ENCODE data around the gene CDKL1. TPM values are rescaled to one million over a fixed set of nuclear protein-coding genes. Genes with fewer than 3 reads are reported as not detected.

Gene CDKL1
- total and polyA plus RNA-seq, 2 experiments from 2014 or later, result 2.9 to 5.0 TPM

DNA sequence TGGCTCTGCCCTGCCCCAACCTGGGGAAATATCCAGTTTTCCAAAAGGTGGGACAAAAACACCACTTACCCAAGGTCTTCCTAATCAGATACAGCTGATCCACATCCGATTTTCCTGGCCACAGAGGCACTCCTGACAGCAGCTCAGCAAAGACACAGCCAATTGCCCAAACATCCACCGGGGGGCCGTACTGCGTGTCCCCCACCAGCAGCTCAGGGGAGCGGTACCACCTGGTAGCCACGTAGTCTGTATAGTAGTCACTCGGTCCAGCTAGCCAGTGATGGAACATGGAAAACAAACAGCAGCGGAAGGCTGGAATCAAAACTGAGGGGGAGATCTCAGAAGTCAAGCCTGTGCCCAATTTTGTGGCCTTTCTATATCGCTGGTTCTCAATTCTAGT, 55.7 kb downstream of the CDKL1 start:
- Histone ChIP-seq H2AFZ (no peak overlapping the region), H3F3A (ENCODE audit: insufficient read depth) (peaks cover 27% of the 10 kb centered on the region; the same call in 1 of the 2 replicates), H3K36me3 (ENCODE audit: low read depth) (no peaks in the 10 kb centered on the region), H3K27me3 (replicated peaks; ENCODE audit: insufficient read depth) (no peaks in the 10 kb centered on the region), H3K4me3 (no peak overlapping the region), H3K9ac (no peak overlapping the region), H4K20me1 (ENCODE audit: insufficient read depth) (no peaks in the 10 kb centered on the region), H3K9me3 (ENCODE audit: low read depth) (no peaks in the 10 kb centered on the region), H3K9me2 (ENCODE audit: insufficient read depth) (no peaks in the 10 kb centered on the region), H3K27ac (no peak overlapping the region), H3K79me2 (ENCODE audit: insufficient read depth) (no peaks in the 10 kb centered on the region), H3K4me2 (ENCODE audit: unreplicated experiment) (no peak overlapping the region), H3K4me1 (ENCODE audit: insufficient read depth) (peaks cover 39% of the 10 kb centered on the region)
- no peak for DNase-seq
- no peak for TF ChIP-seq EZH2 (IDR thresholded peaks at IDR 0.05; ENCODE audit: insufficient read depth, poor library complexity, severe bottlenecking)
- TF ChIP-seq EZH2phosphoT487 (IDR thresholded peaks at IDR 0.05; ENCODE audit: insufficient read depth, low read depth), result no peak
- in situ Hi-C loops (cut with MboI), result loop anchor here (25.0 kb wide), 1 partner anchor 421 kb away; no protein-coding TSS in a partner anchor
- 92% methylated on average over 9 of the region's 9 CpGs for WGBS, 2 experiments (ENCODE audit: low coverage in 1 of 2, low lambda C conversion rate in 2 of 2, missing lambda C conversion rate in 2 of 2)

GRCh38 chr14:50340045-50340444, 56.6 kb downstream of the CDKL1 start:
- in situ Hi-C loops (cut with MboI), result loop anchor here (25.0 kb wide), 1 partner anchor 422 kb away; no protein-coding TSS in a partner anchor
- DNase-seq, result no peak
- Histone ChIP-seq H3K9me3 (ENCODE audit: low read depth) (no peaks in the 10 kb centered on the region), H3K27ac (no peak overlapping the region), H3K79me2 (ENCODE audit: insufficient read depth) (no peaks in the 10 kb centered on the region), H2AFZ (no peak overlapping the region), H3K4me2 (ENCODE audit: unreplicated experiment) (no peak overlapping the region), H3K9me2 (ENCODE audit: insufficient read depth) (no peaks in the 10 kb centered on the region), H3K36me3 (ENCODE audit: low read depth) (no peaks in the 10 kb centered on the region), H3K4me3 (no peak overlapping the region), H3K4me1 (ENCODE audit: insufficient read depth) (peaks cover 41% of the 10 kb centered on the region), H3F3A (ENCODE audit: insufficient read depth) (peaks cover 30% of the 10 kb centered on the region; the same call in 1 of the 2 replicates), H4K20me1 (ENCODE audit: insufficient read depth) (no peaks in the 10 kb centered on the region), H3K9ac (no peak overlapping the region), H3K27me3 (replicated peaks; ENCODE audit: insufficient read depth) (no peaks in the 10 kb centered on the region)
- no peak for TF ChIP-seq EZH2 (IDR thresholded peaks at IDR 0.05; ENCODE audit: insufficient read depth, poor library complexity, severe bottlenecking)
- TF ChIP-seq EZH2phosphoT487 (IDR thresholded peaks at IDR 0.05; ENCODE audit: insufficient read depth, low read depth), result no peak
- 95 to 100% methylated on average over 5 of the region's 5 CpGs for WGBS, 2 experiments (ENCODE audit: low coverage in 1 of 2, low lambda C conversion rate in 2 of 2, missing lambda C conversion rate in 2 of 2)

DNA sequence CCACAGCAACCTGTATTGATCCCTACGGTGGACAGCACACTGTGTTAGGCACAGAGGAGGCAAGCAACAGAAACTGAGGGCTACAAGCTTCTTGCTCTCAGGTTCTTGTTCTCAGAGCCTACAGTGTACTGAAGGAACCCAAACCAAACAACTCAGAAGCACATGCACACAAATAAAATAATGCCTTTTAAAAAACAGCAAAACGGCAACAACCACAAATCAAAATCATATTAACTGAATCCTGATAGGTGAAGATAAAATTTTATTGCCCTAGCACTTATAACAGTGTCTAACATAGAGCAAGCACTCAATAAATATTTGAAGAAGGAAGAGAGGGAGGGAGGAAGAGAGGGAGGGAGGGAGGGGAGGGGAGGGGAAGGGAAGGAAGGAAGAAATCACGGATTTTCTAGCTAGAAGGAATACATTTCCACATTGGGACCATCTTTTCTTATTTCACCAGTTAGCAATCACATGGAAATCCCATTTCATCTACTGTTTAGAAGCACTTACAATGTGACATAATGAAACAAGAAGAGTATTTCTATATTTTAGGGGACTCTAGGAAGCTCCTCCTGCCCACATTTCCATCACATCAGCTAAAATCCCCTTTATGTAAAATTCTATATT, 57.4 kb downstream of the CDKL1 start:
- Histone ChIP-seq H3K9me3 (ENCODE audit: low read depth) (no peaks in the 10 kb centered on the region), H3K9ac (no peak overlapping the region), H3K27me3 (replicated peaks; ENCODE audit: insufficient read depth) (no peaks in the 10 kb centered on the region), H3K36me3 (ENCODE audit: low read depth) (no peaks in the 10 kb centered on the region), H3K4me3 (no peak overlapping the region), H3K9me2 (ENCODE audit: insufficient read depth) (no peaks in the 10 kb centered on the region), H3K4me2 (ENCODE audit: unreplicated experiment) (no peak overlapping the region), H3K79me2 (ENCODE audit: insufficient read depth) (no peaks in the 10 kb centered on the region), H2AFZ (no peak overlapping the region), H3F3A (ENCODE audit: insufficient read depth) (peaks cover 23% of the 10 kb centered on the region; the same call in 1 of the 2 replicates), H4K20me1 (ENCODE audit: insufficient read depth) (no peaks in the 10 kb centered on the region), H3K27ac (no peak overlapping the region), H3K4me1 (ENCODE audit: insufficient read depth) (peaks cover 34% of the 10 kb centered on the region)
- no peak for DNase-seq
- TF ChIP-seq EZH2 (IDR thresholded peaks at IDR 0.05; ENCODE audit: insufficient read depth, poor library complexity, severe bottlenecking) (no peak), EZH2phosphoT487 (IDR thresholded peaks at IDR 0.05; ENCODE audit: insufficient read depth, low read depth) (no peak)
- WGBS, 2 experiments (ENCODE audit: low coverage in 1 of 2, low lambda C conversion rate in 2 of 2, missing lambda C conversion rate in 2 of 2), result 36 to 62% methylated on average over 2 to 3 of the region's 3 CpGs
- in situ Hi-C loops (cut with MboI), result loop anchor here (25.0 kb wide), 1 partner anchor 423 kb away; no protein-coding TSS in a partner anchor

DNA sequence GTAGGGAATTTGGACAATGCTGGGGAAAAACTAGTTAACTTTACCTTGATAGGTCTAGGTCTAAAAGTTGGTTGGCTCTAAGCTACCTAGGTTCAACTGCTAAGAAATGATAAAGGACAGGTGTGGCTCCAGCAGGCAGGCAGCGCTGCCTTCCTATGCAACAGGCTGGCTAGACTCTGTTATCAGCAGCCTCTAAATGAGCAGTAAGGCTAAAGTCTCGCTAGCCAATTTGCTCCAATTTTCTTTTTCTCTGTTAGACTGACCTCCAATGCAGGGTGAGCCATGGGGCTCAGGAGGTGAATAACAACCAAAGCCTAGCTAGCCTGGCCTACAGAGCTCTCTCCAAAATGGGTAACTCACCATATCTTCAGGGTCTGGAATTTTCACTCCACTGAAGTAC, 58.1 kb downstream of the CDKL1 start:
- TF ChIP-seq EZH2phosphoT487 (IDR thresholded peaks at IDR 0.05; ENCODE audit: insufficient read depth, low read depth) (no peak), EZH2 (IDR thresholded peaks at IDR 0.05; ENCODE audit: insufficient read depth, poor library complexity, severe bottlenecking) (no peak)
- 100% methylated on average over 2 of the region's 2 CpGs for WGBS, 2 experiments (ENCODE audit: low coverage in 1 of 2, low lambda C conversion rate in 2 of 2, missing lambda C conversion rate in 2 of 2)
- Histone ChIP-seq H4K20me1 (ENCODE audit: insufficient read depth) (no peaks in the 10 kb centered on the region), H3K36me3 (ENCODE audit: low read depth) (no peaks in the 10 kb centered on the region), H3K27me3 (replicated peaks; ENCODE audit: insufficient read depth) (no peaks in the 10 kb centered on the region), H3K9me3 (ENCODE audit: low read depth) (no peaks in the 10 kb centered on the region), H3K4me1 (ENCODE audit: insufficient read depth) (peaks cover 29% of the 10 kb centered on the region), H3K4me2 (ENCODE audit: unreplicated experiment) (no peak overlapping the region), H3K79me2 (ENCODE audit: insufficient read depth) (no peaks in the 10 kb centered on the region), H2AFZ (no peak overlapping the region), H3F3A (ENCODE audit: insufficient read depth) (peaks cover 16% of the 10 kb centered on the region; the same call in 1 of the 2 replicates), H3K9me2 (ENCODE audit: insufficient read depth) (no peaks in the 10 kb centered on the region), H3K4me3 (no peak overlapping the region), H3K27ac (no peak overlapping the region), H3K9ac (no peak overlapping the region)
- no peak for DNase-seq
- in situ Hi-C loops (cut with MboI), result loop anchor here (25.0 kb wide), 1 partner anchor 424 kb away; no protein-coding TSS in a partner anchor

Measured in GM23248 (cell line).